Testis (tissue), 2 donors: Measurements from ENCODE around the gene BMAL1.

ENCODE experiments used
- POLR2A ChIP-seq: fragments of 450-650 bp; IDR thresholded peaks from one replicate; pipeline ENCODE4 v1.6.1; 2017; ENCODE audit warnings: antibody characterized with exemption, mild to moderate bottlenecking, moderate library complexity
- TF ChIP-seq, protein P1 (sequence below), 3 experiments: fragments of 450-650 bp in 2 of 3; fragments of 200-600 bp in 1 of 3; sonication (generic) in 1 of 3; IDR thresholded peaks; one replicate each; pipeline ENCODE4 v1.5.1; 2016 to 2019; ENCODE audit warnings: antibody characterized with exemption in 3 of 3, mild to moderate bottlenecking in 2 of 3, moderate library complexity in 1 of 3

DNA sequence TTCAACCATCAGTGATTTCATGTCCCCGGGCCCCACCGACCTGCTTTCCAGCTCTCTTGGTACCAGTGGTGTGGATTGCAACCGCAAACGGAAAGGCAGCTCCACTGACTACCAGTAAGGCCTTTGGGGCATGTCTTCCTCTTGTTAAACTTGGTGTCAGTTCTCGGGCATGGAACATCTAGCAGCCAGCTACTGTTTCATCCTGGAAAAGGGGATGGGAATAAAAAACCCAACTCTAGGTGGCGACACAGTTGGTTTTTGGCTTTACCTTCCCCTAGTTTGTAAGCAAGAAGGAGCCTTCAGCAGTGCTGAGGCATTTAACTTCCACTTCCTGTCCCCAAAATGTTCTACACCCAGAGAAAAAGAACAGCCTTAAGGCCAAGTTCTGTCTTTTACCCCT, 76.7 kb downstream of the BMAL1 start:
- TF ChIP-seq, protein P1, sequence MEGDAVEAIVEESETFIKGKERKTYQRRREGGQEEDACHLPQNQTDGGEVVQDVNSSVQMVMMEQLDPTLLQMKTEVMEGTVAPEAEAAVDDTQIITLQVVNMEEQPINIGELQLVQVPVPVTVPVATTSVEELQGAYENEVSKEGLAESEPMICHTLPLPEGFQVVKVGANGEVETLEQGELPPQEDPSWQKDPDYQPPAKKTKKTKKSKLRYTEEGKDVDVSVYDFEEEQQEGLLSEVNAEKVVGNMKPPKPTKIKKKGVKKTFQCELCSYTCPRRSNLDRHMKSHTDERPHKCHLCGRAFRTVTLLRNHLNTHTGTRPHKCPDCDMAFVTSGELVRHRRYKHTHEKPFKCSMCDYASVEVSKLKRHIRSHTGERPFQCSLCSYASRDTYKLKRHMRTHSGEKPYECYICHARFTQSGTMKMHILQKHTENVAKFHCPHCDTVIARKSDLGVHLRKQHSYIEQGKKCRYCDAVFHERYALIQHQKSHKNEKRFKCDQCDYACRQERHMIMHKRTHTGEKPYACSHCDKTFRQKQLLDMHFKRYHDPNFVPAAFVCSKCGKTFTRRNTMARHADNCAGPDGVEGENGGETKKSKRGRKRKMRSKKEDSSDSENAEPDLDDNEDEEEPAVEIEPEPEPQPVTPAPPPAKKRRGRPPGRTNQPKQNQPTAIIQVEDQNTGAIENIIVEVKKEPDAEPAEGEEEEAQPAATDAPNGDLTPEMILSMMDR (IDR thresholded peaks at IDR 0.05), result no peak
- no peak for TF ChIP-seq POLR2A
